DMS 273 treated with DMSO at 0.1 percent for 48 hours (cell line): ENCODE data around the gene CHRFAM7A.
"Not testable (repeated sequence)": the region's sequence is repeated elsewhere in the genome, so short reads cannot be mapped to it uniquely, and the experiment has no call there.

ENCODE experiments used
- DNase-seq: peaks from one replicate; lab custom pipeline; 2025; lab: John Stamatoyannopoulos, UW

Gene CHRFAM7A

DNA sequence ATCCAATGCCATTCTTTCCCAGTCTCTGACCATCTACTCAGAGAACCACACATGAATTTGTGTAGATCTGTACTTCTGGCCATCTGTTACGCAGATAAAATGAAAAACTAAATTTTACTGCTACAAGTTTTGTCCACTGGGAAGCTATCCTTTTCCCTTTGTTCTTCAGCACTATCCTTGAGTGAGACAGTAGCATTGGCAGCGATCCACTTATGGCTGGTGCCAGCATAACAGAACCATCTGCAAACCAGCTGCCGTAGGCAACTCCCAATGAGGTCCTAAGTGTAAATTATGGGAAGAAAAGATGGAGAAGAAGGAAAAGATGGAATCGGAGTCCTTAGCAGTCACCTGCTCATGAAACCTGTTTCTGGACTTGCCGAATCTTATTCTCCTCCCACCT, 72.3 kb downstream of the CHRFAM7A start:
- DNase-seq = not testable (repeated sequence)

DNA sequence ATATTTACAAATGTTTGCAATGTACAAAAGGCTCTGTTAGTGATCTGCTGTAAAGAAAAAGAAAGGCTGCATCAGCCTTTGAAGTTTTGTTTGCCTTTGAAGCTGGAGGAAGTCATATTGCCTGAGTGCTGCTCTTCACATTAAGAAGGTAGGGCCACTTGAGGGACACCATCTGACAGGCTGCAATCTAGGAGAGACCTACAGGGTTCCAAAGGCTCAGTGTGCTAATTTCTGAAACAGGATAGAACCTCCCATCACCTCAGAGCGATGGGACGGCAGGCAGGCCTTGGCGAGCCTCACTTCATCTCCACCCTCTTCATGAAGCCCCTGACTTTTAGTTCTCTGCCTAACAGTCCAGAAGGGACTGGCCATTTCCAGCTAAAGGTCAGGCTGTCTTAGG, 77.6 kb downstream of the CHRFAM7A start:
- DNase-seq = not testable (repeated sequence)

DNA sequence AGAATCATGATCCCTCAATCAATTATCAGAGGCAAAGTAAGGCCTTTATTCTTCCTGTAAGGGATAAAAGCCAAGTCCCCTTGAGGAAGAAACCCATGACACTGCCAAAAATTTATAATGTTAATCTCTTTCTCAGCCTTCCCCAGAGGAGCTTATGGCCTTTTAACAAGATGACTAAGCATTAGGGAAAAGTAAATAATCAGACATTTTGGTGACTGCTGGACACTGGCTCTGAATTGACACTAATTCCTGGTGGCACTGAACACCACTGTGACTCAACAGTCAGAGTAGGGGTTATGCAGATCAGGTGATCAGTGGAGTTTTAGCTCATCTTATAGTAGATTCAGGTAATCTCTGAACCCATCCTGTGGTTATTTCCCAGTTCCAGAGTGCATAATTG, 82.8 kb downstream of the CHRFAM7A start:
- DNase-seq = not testable (repeated sequence)
